GM21528 (cell line): ENCODE measurements around the gene BRICD5.

ENCODE experiments used
- ATAC-seq: cut with Tn5 transposase; IDR thresholded peaks from one replicate; pipeline ENCODE4 v1.9.1; 2021; ENCODE audit warnings: mild to moderate bottlenecking, moderate library complexity; ENCODE audit not compliant: unreplicated experiment, low FRiP score

Gene BRICD5

GRCh38 chr16:2226245-2226793 lies 15.7 kb upstream of the BRICD5 start:
- ATAC-seq: no peak

GRCh38 chr16:2223942-2224486 lies 13.4 kb upstream of the BRICD5 start:
- ATAC-seq: peak; percentile 23

DNA sequence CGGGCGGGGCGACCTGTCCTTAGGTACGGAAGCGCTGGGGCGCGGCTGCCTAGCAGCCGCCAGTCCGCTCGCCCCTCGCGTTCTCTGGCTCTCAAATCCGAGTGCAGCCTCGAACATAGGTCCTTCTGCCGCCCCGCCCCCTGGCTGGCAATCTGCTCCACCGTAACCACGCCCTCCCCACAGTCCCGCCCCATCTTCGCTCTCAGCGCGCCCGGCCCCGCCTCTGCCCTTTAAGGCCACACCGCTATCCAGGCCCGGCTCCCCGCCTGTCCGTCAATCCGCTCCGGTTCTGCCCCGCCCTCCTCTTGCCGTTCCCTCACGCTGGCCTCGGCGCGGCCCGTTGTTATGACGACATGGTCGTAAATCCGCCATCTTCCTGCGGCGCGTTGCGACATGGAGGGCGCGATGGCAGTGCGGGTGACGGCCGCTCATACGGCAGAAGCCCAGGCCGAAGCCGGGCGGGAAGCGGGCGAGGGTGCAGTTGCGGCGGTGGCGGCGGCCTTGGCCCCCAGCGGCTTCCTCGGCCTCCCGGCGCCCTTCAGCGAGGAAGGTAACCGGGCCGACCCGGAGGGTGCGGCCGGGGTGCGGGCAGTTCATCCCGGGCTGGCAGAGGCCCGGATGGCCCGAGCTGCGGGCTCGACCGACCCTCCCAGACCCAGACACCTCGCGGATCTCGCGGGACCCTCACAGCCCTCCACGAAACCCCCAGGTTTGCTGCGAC lies 12.7 kb upstream of the BRICD5 start, which contains the start of gene E4F1:
Gene E4F1 (plus strand): TSS at position 371 of the 721 bp plus-strand sequence. CDS start 23 bp downstream, at position 394.
- peak; percentile 91 for ATAC-seq

- no peak for ATAC-seq
These were observed 5.7 kb upstream of the BRICD5 start for GRCh38 chr16:2216330-2216729.

GRCh38 chr16:2214719-2214968 lies 4.0 kb upstream of the BRICD5 start, which contains the start of gene PGP:
TSS of gene PGP (minus strand) at chr16:2214840. CDS start at chr16:2214777, 63 bp downstream.
- ATAC-seq: peak; percentile 67

DNA sequence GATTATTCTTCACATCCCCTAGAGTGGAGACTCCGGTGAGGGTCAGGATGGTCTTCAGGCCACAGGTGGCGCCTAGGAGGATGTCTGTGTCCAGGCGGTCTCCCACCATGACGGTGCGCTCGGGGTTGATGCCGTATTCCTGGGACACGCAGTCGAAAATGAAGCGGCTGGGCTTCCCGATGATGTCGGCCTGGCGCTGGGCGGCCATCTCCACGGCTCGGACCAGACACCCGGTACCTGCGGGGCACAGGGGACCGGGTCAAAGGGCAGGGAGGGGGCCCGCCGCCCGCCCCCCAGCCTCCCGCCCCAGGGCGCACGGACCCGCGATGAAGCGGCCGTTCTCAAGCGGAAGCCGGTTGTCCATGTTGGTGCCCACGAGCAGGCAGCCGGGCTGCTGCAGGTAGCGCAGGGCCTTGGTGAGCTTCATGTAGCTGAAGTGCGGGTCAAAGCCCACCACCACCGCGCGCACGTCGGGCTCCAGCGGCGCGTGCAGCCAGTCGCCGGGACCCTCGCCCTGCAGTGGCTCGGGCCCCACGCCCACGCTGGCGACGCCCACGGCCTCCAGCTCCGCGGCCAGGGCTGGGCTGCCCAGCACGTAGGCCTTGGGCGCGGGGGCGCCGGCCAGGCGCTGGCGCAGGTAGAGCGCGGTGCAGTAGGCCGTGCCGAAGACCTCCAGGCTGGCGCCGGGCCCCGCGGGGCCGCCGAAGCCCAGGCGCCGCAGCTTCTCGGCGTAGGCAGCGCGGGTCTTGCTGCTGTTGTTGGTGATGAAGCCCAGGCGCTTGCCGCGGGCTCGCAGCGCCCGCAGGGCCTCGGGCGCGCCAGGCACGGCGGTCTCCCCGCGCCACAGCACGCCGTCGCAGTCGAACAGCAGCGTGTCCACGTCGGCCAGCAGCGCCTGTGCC lies 3.4 kb upstream of the BRICD5 start:
- peak; percentile 4 for ATAC-seq

DNA sequence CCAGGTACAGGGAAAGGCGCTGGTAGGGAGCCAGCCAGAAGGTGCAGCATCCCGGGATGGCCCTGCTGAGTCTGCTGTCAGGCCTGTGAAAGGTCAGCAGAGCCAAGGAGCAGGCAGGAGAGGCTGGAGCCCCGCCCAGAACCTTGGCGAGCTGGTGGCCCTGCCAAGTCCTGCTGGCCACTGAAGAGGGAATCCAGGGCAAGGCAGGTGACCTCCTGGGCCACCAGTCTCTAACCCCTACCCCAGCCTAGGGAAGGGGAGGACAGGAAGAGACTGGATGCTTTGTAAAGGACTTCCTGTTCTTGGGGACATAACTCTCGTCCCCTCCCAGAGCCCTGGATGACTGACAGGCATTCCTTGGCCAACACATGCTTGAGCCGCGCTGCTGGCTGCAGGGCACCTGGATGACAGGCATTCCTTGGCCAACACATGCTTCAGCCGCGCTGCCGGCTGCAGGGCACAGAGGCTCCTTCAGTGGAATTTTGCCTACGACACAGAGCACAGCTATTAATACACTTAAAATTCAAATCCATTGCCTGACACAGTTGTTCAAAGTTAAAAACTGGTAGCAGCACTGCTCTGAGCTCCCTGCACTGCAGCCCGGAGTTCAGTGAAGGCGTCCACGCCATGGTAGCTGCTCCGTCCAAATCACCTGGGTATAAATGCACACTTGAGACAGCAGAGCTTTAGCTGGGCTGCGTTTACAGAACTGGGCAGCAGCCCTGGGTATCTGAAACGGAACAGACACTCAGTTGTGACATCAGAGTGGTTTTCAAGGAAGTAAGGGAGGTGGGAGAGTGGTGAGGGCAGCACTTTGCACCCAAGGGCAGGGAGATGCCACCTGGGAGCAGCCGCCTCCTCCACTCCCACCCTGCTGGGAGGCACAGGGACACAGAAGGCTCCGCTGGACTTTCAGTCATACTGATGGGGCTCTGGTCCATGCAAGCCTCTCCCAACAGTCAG lies 2.0 kb upstream of the BRICD5 start:
- no peak for ATAC-seq

DNA sequence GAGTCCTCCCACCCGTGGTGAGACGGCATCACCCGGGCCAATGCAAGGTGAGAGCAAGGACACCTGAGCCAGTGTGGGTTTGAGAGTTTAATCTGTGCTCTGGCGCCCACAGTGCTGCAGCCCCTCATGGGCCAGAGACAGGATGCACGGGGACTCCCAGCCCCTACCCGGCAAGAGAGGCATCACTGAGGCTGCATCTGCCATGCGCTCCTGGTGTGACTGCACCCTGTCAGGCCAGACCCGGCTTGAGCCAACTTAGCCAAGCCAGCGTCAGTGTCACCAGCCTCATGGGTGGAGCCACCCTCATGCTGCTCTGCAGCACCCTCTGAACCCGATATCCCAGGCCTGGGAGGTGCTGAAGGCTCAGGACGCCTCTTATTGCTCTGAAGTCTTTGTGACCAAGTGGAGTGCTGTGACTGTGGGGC lies 1.3 kb upstream of the BRICD5 start:
- ATAC-seq: no peak

GRCh38 chr16:2210009-2210332 lies 692 bp downstream of the BRICD5 start:
- ATAC-seq: no peak

- ATAC-seq: no peak
These were observed 1.2 kb downstream of the BRICD5 start for GRCh38 chr16:2209258-2210008.

DNA sequence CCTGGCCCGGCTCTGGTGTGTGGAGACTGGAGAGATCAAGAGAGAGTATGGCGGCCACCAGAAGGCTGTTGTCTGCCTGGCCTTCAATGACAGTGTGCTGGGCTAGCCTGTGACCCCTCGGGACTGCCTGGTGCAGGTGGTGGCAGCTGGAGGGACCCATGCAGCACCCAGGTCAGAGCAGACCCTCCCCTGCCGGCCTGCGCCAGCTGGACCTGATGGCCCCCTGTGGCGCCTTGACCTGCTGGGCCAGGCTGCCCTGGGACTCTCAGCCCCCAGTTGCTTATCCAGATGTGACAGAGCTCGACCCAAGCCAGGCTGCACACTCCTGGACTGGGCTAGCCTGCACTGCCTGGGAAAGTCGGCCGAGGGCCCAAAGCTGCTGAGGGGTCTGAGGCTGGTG lies 1.9 kb downstream of the BRICD5 start:
- ATAC-seq: no peak

GRCh38 chr16:2208308-2208707 lies 2.4 kb downstream of the BRICD5 start:
- no peak for ATAC-seq

GRCh38 chr16:2207872-2208271 lies 2.8 kb downstream of the BRICD5 start:
- ATAC-seq: no peak

DNA sequence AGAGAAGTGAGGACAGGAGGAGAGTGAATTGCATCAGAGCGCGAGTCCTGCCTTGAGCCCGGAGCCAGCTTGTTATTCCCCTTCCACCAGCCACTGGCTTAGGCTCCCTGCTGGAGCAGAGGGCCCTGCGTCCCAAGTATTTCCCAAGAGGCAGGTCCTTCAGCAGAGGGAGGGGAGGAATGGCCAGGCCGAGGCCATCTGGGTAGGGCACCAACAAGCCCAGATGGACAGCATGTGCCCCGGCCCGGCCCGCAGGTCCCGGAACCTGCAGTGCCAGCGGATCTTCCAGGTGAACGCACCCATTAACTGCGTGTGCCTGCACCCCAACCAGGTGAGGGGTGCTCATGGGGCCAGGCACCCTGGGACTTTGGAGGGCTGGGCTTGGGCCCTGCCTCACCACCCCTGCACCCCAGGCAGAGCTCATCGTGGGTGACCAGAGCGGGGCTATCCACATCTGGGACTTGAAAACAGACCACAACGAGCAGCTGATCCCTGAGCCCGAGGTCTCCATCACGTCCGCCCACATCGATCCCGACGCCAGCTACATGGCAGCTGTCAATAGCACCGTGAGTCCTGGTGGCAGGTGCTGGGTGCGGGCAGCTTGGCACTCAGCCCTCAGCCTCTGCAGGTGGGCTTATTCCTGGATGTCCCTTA lies 3.8 kb downstream of the BRICD5 start:
- ATAC-seq: no peak

DNA sequence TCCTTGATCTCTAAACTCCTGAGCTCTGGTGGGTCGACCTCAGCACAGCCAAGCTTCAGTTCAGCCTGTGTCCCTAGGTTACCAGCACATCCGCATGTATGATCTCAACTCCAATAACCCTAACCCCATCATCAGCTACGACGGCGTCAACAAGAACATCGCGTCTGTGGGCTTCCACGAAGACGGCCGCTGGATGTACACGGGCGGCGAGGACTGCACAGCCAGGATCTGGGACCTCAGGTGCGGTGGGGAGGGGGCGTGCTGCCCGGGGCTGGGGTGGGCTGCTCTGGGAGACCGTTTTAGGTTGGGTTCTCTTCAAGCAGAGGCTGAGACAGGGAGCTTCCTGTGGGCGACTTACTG lies 4.3 kb downstream of the BRICD5 start:
- ATAC-seq: no peak

- ATAC-seq: peak; percentile 22
These were observed 4.7 kb downstream of the BRICD5 start for GRCh38 chr16:2205967-2206313.

GRCh38 chr16:2205104-2205966 lies 5.3 kb downstream of the BRICD5 start, which contains the start of gene MLST8:
TSS of gene MLST8 (plus strand) at chr16:2205454. CDS start at chr16:2206086, 632 bp downstream.
- peak; percentile 74 for ATAC-seq
